ENCODE results near the gene FGFR4.
A peak's percentile ranks its signal among the peaks of the same experiment; 100 is the strongest.

FGFR4 gene

DNA sequence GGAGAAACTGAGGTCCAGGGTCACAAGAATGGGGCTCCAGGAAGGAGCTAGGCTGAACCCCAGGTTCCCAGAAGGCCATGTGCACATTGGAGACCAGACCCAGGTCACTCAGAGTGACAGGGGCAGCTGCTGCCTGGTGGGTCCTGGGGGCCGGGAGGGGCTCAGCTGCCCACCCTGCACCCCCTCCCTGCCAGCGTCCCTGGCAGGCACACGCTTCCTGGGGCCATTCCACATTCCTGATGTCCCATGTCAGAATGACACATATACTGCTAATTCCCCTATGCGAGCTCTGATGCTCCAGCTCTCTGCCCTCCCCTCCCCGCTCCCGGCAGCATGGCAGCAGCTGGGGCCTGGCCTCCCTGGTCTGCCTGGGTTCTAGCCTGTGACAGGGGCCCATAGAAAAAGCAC, 14.0 kb downstream of the FGFR4 start:
- no peak for FAIRE-seq
- no peak for DNase-seq (ENCODE audit: low spot score)

DNA sequence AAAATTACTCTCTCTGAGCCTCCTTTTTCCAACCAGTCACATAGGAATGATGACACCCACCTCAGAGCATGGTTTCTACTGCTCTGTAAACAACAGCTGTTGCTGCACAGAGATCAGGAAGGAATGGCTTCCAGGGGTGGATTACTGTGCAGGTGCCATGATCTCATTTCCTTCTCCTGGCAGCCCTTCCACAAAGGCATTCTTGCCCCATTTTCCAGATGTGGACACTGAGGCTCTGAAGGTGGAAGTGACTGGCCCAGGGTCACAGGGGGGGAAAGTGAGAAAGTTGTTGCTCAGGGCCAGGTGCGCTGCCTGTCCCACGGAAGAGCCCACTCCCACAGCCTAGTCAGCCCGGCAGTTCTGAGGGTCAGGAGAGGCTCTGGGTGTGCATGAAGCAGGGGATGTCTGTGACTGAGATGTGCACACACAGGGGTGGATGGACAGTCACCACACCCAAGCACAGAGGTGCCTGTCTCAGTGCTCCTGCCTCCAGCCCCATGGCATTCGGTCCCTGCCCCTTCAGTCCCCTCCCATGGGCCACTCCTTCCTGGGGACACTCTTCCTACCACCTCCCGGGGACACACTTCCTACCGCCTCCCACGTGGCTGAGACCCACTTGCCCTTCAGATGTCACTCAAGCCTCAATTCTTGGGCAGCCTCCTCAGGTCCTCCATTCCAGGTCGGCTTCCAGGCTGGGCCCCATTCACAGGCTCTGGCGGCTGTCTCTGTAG, 17.0 kb downstream of the FGFR4 start:
- FAIRE-seq, result no peak
- no peak for DNase-seq (ENCODE audit: low spot score)

DNA sequence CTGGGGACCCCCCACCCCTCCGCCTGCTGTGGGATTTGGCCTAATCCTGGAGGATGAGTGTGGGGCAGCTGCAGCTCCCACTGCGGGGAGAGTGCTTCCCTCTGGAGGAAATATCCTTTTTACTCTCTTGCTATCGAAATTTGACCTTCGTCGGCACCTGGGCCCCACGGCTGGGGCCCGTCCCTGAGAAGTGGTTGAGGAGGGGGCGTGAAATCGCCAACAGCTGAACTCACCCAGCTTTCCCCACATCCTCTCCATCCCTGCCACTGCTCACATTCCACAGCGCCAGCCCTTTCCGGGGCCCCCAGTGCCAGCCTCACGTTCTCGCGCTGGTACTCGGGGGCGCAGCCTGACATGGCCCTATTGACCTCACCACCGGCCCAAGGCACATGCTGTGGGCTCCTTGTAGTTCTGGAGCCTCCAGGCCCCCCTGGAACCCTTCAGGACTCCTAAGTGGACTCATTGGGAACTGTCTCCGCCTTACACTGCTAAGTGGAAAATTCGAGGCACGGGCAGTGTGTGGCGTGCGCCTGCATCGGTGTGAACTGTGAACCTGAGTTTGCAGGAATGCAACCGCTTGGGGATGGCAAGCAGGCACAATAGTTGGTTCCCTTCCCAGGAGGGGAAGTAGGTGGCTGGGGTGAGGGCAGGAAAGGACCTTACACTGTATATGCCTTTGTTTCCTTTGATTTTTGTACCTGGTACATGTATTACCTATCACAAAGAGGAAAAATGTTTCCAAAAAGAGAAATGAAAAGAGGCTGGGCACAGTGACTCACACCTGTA, 19.2 kb downstream of the FGFR4 start:
- no peak for FAIRE-seq

GRCh38 chr5:177107159-177107558, 20.4 kb downstream of the FGFR4 start:
- no peak for FAIRE-seq
- DNase-seq (ENCODE audit: low spot score), result no peak

More for the DNA sequence above, 19.2 kb downstream of the FGFR4 start:
- no peak for DNase-seq (ENCODE audit: low spot score)

GRCh38 chr5:177109810-177110209, 23.1 kb downstream of the FGFR4 start:
- no peak for DNase-seq (ENCODE audit: low spot score)

DNA sequence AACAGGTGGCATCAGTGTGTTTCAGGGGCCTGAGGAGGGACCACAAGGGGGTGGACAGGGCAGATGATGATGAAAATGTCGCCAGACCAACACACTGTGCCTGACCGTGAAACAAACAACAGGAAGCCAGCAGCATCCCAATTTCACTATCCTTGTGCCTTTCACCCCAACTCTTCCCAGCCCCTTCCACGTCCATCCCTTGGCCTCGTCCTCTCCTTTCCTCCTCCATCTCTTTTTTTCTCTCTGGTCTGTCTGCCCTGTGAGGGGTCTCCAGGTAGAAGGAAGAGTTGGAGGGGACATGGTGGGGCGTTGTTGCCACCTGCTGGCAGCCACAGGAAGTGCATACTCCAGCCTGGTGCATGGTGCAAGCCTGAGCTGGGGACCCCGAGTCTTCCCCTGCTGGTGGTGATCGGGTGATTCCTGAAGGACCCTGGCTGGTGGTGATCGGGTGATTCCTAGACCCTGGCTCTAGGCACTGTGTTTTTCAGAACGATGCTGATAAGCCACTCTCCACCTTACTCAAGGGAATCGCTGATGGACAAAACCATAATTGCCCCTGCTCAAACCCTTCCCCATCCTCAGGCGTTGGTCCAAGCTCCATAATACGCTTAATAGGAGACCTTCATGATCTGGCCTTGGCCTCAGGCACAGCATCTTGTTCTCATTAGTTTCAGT, 25.1 kb downstream of the FGFR4 start:
- peak; percentile 71 for DNase-seq (ENCODE audit: low spot score)
- no peak for FAIRE-seq

More at GRCh38 chr5:177109810-177110209, 23.1 kb downstream of the FGFR4 start:
- no peak for FAIRE-seq

DNA sequence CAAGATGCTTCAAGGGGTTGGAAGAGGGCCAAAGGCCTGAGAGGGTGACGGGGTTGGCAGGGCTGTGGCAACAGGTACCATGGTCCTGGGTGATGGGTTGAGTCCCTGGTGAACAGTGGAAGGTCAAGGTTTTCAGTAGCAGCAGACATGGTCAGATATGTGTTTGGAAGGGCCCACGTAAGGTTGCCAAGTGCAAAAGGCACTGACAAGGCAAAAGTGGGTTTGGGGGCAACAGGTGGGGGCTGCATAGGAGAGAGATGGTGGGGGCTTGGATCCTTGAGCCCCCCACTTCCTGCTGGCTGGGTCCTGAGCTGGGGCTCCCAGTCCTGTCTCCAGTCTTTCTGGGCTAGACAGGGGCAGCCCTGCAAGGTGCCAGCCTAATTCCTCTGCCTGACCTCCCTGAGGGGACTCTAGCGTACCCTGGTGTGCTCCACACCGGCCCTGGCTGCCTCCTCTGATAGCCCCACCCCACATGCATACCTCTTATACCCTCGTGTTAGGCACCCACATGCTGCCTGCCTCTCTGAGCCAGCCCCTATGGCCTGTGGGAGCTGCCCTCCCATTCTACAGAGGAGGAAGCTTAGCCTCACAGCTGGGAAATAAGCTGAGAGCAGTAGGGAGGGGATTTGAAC, 26.0 kb downstream of the FGFR4 start:
- FAIRE-seq (no peak), DNase-seq (ENCODE audit: low spot score) (no peak)

- FAIRE-seq, result peak; percentile 48
- DNase-seq (ENCODE audit: low spot score), result peak; percentile 87
These were observed 27.1 kb downstream of the FGFR4 start for GRCh38 chr5:177113566-177114424.

GRCh38 chr5:177116631-177117373, 30.1 kb downstream of the FGFR4 start:
- no peak for FAIRE-seq

GRCh38 chr5:177117441-177118045, 30.8 kb downstream of the FGFR4 start:
- no peak for DNase-seq (ENCODE audit: low spot score)
- FAIRE-seq, result no peak

More at GRCh38 chr5:177116631-177117373, 30.1 kb downstream of the FGFR4 start:
- DNase-seq (ENCODE audit: low spot score), result no peak

- DNase-seq (ENCODE audit: low spot score) (no peak), FAIRE-seq (no peak)
These were observed 35.9 kb downstream of the FGFR4 start for GRCh38 chr5:177122566-177122965.

- DNase-seq (ENCODE audit: low spot score) (no peak), FAIRE-seq (no peak)
These were observed 37.2 kb downstream of the FGFR4 start for GRCh38 chr5:177123789-177124485.

- FAIRE-seq (no peak), DNase-seq (ENCODE audit: low spot score) (no peak)
These were observed 37.8 kb downstream of the FGFR4 start for GRCh38 chr5:177124486-177124991.

- FAIRE-seq, result no peak
- DNase-seq (ENCODE audit: low spot score), result no peak
These were observed 40.1 kb downstream of the FGFR4 start for GRCh38 chr5:177126771-177127170.

DNA sequence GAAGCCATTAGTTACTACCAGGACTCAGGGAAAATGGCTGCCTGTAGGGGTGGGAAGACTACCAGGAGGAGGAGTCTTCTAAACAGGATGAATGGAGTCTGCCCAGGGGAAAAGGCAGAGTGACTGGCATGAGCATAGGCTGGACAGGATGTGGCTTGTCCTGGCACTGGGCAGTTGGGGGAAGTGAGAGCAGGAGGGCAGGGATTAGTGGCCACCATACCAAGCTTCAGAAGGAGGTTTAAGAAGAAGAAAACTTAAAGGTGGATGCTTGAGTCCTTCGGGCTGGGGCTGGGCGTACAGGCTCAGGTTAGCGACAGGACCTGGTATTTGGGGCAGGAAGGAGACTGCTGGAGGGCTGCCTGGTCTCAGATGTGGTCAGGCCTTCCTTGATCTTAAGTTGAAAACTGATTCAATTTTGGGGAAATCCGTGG, 41.9 kb downstream of the FGFR4 start:
- no peak for DNase-seq (ENCODE audit: low spot score)
- FAIRE-seq, result no peak

DNA sequence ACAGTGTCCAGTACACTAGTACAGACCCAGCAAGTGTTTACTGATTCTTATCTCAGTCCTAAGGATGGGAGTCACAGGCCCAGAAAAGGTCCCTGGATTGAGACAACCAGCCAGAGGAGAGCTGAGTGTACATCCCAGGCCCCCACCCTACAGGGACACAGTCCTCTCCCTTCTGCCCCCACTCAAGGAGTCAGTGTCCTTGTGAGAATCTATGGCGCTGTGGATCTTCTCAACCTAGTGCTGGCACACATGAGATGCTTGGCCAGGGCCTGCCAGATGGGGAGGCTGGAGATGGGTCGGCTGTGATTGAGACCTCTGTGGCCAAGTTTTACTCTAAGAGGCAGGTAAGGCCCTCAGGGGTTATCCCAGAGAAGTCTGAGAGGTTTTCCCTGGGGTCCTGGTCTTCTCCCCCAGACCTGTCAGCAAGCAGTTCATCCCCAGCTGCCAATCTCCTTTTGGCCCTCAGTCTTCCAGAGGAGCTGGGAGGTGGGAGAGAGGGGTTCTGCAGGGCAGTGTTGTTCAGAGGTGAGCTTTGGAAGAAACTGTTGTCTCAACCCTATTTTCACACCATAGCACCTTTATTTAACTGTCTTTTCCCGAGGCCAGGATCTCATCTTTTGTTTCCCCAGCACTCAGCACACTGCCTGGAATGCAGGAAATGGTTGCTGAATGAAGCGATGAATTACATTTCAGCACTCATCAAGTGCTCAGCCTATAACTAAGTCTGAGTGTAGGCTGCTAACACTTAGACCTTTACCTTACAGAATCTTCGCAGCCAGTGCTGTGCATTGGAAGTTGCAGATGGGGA, 43.7 kb downstream of the FGFR4 start:
- FAIRE-seq, result no peak
- DNase-seq (ENCODE audit: low spot score), result no peak

- FAIRE-seq (no peak), DNase-seq (ENCODE audit: low spot score) (no peak)
These were observed 44.3 kb downstream of the FGFR4 start for GRCh38 chr5:177131019-177131320.
